HepG2 (cell line): ENCODE results near the gene CARD19. TPM values are rescaled to one million over a fixed set of nuclear protein-coding genes. Genes with fewer than 3 reads are reported as not detected.

Experiments used
- GFI1 ChIP-seq: sonication (generic); formaldehyde crosslinking; IDR thresholded peaks from 2 replicates; pipeline ENCODE4 v1.5.0; 2020; ENCODE audit warnings: missing genetic modification reagents, mild to moderate bottlenecking, borderline replicate concordance
- GPBP1L1 ChIP-seq: sonication (generic); formaldehyde crosslinking; IDR thresholded peaks from 2 replicates; pipeline ENCODE4 v1.5.0; 2020; ENCODE audit warnings: mild to moderate bottlenecking, missing genetic modification reagents
- KLF6 ChIP-seq: IDR thresholded peaks from 2 replicates; pipeline ENCODE4 v1.8.0; 2016; ENCODE audit warnings: missing biosample characterization, missing genetic modification reagents
- MAX ChIP-seq: IDR thresholded peaks from 2 replicates; pipeline ENCODE4 v1.6.1; 2012; ENCODE audit warnings: inconsistent platforms
- POLR2A ChIP-seq, 2 experiments: IDR thresholded peaks; 2 replicates each; pipeline ENCODE4 v1.6.1; 2011; ENCODE audit warnings: low read depth in 2 of 2, low read length in 2 of 2, mild to moderate bottlenecking in 1 of 2, moderate library complexity in 1 of 2; ENCODE audit not compliant: insufficient read depth in 1 of 2
- RCOR2 ChIP-seq: IDR thresholded peaks from 2 replicates; pipeline ENCODE4 v1.6.1; 2016; ENCODE audit warnings: missing biosample characterization, missing genetic modification reagents
- SMAD1 ChIP-seq: sonication (generic); formaldehyde crosslinking; IDR thresholded peaks from 2 replicates; pipeline ENCODE4 v1.4.0; 2020; ENCODE audit warnings: missing genetic modification reagents, low read depth, mild to moderate bottlenecking, borderline replicate concordance
- SP1 ChIP-seq, 2 experiments: fragments of 450-650 bp in 1 of 2; sonication (generic) in 1 of 2; formaldehyde crosslinking in 1 of 2; IDR thresholded peaks; 2 replicates each; pipeline versions ENCODE4 v1.4.0 to v1.6.1; 2016 to 2020; ENCODE audit warnings: missing genetic modification reagents in 1 of 2
- TCF7L2 ChIP-seq: IDR thresholded peaks from 2 replicates; pipeline ENCODE4 v1.6.1; 2011; ENCODE audit warnings: mild to moderate bottlenecking, low read depth, low read length, moderate library complexity
- THAP11 ChIP-seq: IDR thresholded peaks from 2 replicates; pipeline ENCODE4 v1.6.1; 2016; ENCODE audit warnings: missing biosample characterization, missing genetic modification reagents
- YEATS4 ChIP-seq: sonication (generic); formaldehyde crosslinking; IDR thresholded peaks from 2 replicates; pipeline ENCODE4 v1.4.0; 2020; ENCODE audit warnings: missing genetic modification reagents, borderline replicate concordance
- ZBTB20 ChIP-seq: sonication (generic); formaldehyde crosslinking; IDR thresholded peaks from 2 replicates; pipeline ENCODE4 v1.8.1; 2023; ENCODE audit warnings: missing genetic modification reagents, low read depth, mild to moderate bottlenecking, borderline replicate concordance
- ZGPAT ChIP-seq: IDR thresholded peaks from 2 replicates; pipeline ENCODE4 v1.6.1; 2016; ENCODE audit warnings: mild to moderate bottlenecking
- ZKSCAN5 ChIP-seq: sonication (generic); formaldehyde crosslinking; IDR thresholded peaks from 2 replicates; pipeline ENCODE4 v1.5.1; 2020; ENCODE audit warnings: mild to moderate bottlenecking, missing genetic modification reagents
- ZMAT5 ChIP-seq: sonication (generic); formaldehyde crosslinking; IDR thresholded peaks from 2 replicates; pipeline ENCODE4 v1.5.0; 2020; ENCODE audit warnings: mild to moderate bottlenecking, low read depth, missing genetic modification reagents, borderline replicate concordance
- ZNF235 ChIP-seq: sonication (generic); formaldehyde crosslinking; IDR thresholded peaks from 2 replicates; pipeline ENCODE4 v1.8.1; 2023; ENCODE audit warnings: mild to moderate bottlenecking, missing genetic modification reagents, borderline replicate concordance
- ZNF468 ChIP-seq: sonication (generic); formaldehyde crosslinking; IDR thresholded peaks from 2 replicates; pipeline ENCODE4 v1.8.0; 2022; ENCODE audit warnings: mild to moderate bottlenecking, moderate library complexity, missing genetic modification reagents
- ZNF740 ChIP-seq: sonication (generic); formaldehyde crosslinking; IDR thresholded peaks from 2 replicates; pipeline ENCODE4 v1.4.0; 2020; ENCODE audit warnings: missing genetic modification reagents
- ZNF850 ChIP-seq: sonication (generic); formaldehyde crosslinking; conservative IDR thresholded peaks from 2 replicates; pipeline ENCODE4 v1.9.0; 2021; ENCODE audit warnings: mild to moderate bottlenecking, missing genetic modification reagents
- ZSCAN5A ChIP-seq: sonication (generic); formaldehyde crosslinking; IDR thresholded peaks from 2 replicates; pipeline ENCODE4 v1.8.0; 2022; ENCODE audit warnings: mild to moderate bottlenecking, missing genetic modification reagents, borderline replicate concordance
- polyA plus RNA-seq, 8 experiments: library from polyadenylated mRNA; depleted of rRNA in 3 of 8; stranded (reverse) in 7 of 8; unstranded in 1 of 8; fragments of >200 nt; fragmentation: Illumina TruSeq in 4 of 8; extraction: Trizol in 4 of 8; gene quantifications; 2 replicates each; pipeline versions ENCODE4 v1.2.1 to v1.2.3, GENCODE V29; 2011 to 2016; ENCODE audit warnings: low read depth in 4 of 8, missing spikeins in 1 of 8, mixed read lengths in 1 of 8; ENCODE audit not compliant: insufficient read depth in 1 of 8
- total RNA-seq, 5 experiments: library from RNA; depleted of rRNA; stranded (reverse); fragments of >200 nt; fragmentation: Illumina TruSeq; extraction: Trizol; gene quantifications; 2 replicates each; pipeline ENCODE4 v1.2.3, GENCODE V29; 2016; ENCODE audit warnings: low read depth in 1 of 5
- TF ChIP-seq, protein P1 (sequence below): sonication (generic); formaldehyde crosslinking; IDR thresholded peaks from 2 replicates; pipeline ENCODE4 v1.4.0; 2020; ENCODE audit warnings: missing genetic modification reagents, mild to moderate bottlenecking, borderline replicate concordance

CARD19 gene
- total and polyA plus RNA-seq, 2 of the 13 experiments (the other 11 are each of a cell fraction or from before 2014, with no cell fraction given), result 18.4 to 47.2 TPM

- TF ChIP-seq ZBTB20, result no peak
- TF ChIP-seq TCF7L2, result no peak
- no peak for TF ChIP-seq ZNF740 (CRISPR knock-in tag)
- no peak for TF ChIP-seq ZSCAN5A (CRISPR knock-in tag)
- TF ChIP-seq ZNF235 (CRISPR knock-in tag), result no peak
- peak; percentile 42; the same call in 1 of the 2 replicates for TF ChIP-seq MAX
- TF ChIP-seq KLF6 (CRISPR knock-in tag), result 0 out of 2 replicates have a peak, but pooled peaks have one; percentile 43
- TF ChIP-seq SMAD1 (CRISPR knock-in tag), result 0 out of 2 replicates have a peak, but pooled peaks have one; percentile 87
- no peak for TF ChIP-seq ZNF850
- no peak for TF ChIP-seq RCOR2 (CRISPR knock-in tag)
- TF ChIP-seq POLR2A (IDR thresholded peaks at IDR 0.05; ENCODE audit: insufficient read depth in 1 of 2, low read depth in 2 of 2, low read length in 2 of 2), result peak in 1 of 2 experiments; percentile 54; a peak in 2 of 4 replicates
- no peak for TF ChIP-seq ZMAT5
- TF ChIP-seq THAP11 (CRISPR knock-in tag), result peak; percentile 3; the same call in 1 of the 2 replicates
- no peak; the same call in 1 of the 2 replicates for TF ChIP-seq GFI1
- TF ChIP-seq, protein P1, sequence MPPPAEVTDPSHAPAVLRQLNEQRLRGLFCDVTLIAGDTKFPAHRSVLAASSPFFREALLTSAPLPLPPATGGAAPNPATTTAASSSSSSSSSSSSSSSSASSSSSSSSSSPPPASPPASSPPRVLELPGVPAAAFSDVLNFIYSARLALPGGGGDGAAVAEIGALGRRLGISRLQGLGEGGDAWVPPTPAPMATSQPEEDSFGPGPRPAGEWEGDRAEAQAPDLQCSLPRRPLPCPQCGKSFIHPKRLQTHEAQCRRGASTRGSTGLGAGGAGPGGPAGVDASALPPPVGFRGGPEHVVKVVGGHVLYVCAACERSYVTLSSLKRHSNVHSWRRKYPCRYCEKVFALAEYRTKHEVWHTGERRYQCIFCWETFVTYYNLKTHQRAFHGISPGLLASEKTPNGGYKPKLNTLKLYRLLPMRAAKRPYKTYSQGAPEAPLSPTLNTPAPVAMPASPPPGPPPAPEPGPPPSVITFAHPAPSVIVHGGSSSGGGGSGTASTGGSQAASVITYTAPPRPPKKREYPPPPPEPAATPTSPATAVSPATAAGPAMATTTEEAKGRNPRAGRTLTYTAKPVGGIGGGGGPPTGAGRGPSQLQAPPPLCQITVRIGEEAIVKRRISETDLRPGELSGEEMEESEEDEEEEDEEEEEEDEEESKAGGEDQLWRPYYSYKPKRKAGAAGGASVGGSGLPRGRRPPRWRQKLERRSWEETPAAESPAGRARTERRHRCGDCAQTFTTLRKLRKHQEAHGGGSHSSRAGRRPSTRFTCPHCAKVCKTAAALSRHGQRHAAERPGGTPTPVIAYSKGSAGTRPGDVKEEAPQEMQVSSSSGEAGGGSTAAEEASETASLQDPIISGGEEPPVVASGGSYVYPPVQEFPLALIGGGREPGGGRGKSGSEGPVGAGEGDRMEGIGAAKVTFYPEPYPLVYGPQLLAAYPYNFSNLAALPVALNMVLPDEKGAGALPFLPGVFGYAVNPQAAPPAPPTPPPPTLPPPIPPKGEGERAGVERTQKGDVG, result no peak
- TF ChIP-seq ZNF468, result no peak
- peak; percentile 31; the same call in 1 of the 2 replicates for TF ChIP-seq YEATS4 (CRISPR knock-in tag)
- no peak for TF ChIP-seq GPBP1L1
- TF ChIP-seq SP1 (IDR thresholded peaks at IDR 0.05), result no peak
- TF ChIP-seq SP1 (CRISPR knock-in tag; IDR thresholded peaks at IDR 0.05), result peak; percentile 62
- no peak for TF ChIP-seq ZKSCAN5 (CRISPR knock-in tag)
- TF ChIP-seq ZGPAT (CRISPR knock-in tag), result peak; percentile 25; the same call in 1 of the 2 replicates
Observed at GRCh38 chr9:93096131-93096802, at the start of gene CARD19 (continued).
